Measurements from ENCODE around the gene PSME3IP1. TPM values are rescaled to one million over a fixed set of nuclear protein-coding genes. Genes with fewer than 3 reads are reported as not detected.

PSME3IP1 gene
- total RNA-seq, 1 donor from 2014 or later, result 94.4 TPM

DNA sequence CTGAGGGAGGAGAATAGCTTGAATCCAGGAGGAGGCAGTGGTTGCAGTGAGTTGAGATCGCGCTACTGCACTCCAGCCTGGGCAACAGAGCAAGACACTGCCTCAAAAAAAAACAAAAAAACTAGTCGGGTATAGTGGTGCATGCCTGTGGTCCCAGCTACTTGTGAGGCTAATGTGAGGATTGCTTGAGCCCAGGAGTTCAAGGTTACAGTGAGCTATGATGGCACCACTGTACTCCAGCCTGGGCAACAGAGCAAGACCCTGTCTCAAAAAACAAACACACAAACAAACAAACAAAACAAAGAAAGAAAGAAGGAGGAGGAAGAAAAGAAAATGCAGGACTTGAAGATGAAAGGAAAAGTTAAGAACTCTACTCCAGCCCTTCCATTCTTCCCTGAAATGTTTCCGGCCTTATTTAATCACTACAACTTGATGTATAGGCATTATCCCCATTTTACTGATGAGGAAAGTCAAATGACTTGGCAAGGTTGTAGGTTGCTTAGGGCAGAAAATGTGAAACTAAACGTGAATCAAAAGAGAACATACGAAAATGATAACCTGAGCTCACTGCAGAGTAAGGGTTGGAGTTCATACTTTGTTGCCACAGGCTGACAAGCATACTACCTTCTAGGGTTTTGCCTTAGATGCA lies 30.0 kb downstream of the PSME3IP1 start:
- Mint-ChIP-seq H3K9me3 (no peaks in the 10 kb centered on the region), H3K27me3 (no peaks in the 10 kb centered on the region), H3K27ac (no peak overlapping the region), H3K36me3 (peaks cover 61% of the 10 kb centered on the region), H3K4me3 (no peak overlapping the region), H3K4me1 (ENCODE audit: unreplicated experiment) (no peaks in the 10 kb centered on the region)
- TF ChIP-seq, protein P1, sequence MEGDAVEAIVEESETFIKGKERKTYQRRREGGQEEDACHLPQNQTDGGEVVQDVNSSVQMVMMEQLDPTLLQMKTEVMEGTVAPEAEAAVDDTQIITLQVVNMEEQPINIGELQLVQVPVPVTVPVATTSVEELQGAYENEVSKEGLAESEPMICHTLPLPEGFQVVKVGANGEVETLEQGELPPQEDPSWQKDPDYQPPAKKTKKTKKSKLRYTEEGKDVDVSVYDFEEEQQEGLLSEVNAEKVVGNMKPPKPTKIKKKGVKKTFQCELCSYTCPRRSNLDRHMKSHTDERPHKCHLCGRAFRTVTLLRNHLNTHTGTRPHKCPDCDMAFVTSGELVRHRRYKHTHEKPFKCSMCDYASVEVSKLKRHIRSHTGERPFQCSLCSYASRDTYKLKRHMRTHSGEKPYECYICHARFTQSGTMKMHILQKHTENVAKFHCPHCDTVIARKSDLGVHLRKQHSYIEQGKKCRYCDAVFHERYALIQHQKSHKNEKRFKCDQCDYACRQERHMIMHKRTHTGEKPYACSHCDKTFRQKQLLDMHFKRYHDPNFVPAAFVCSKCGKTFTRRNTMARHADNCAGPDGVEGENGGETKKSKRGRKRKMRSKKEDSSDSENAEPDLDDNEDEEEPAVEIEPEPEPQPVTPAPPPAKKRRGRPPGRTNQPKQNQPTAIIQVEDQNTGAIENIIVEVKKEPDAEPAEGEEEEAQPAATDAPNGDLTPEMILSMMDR (conservative IDR thresholded peaks at IDR 0.05), result no peak
- DNase-seq (ENCODE audit: extremely low spot score, unreplicated experiment), result no peak

DNA sequence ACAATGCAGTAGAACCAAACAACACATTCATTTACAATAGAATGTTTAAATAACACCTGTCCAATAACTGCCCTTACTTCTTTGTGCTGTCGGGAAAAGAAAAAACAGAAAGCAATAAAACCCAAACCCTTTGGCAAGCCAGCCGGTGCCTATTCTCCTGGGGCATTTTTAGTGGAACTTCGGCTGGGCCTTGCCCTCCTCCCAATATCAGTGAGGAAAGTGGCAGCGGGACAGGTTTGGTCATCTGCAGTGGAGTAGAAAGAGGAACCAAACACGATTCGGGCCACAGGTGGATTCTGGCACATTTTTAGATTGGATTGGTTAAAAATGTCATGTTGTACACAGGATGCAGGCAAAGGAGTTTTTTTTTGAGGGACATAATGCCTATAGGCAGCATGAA lies 32.0 kb downstream of the PSME3IP1 start:
- DNase-seq (ENCODE audit: extremely low spot score, unreplicated experiment), result no peak
- no peak overlapping the region for H3K4me3 Mint-ChIP-seq
- H3K27ac Mint-ChIP-seq, result no peak overlapping the region
- TF ChIP-seq, protein P1 (conservative IDR thresholded peaks at IDR 0.05), result no peak
- H3K4me1 Mint-ChIP-seq (ENCODE audit: unreplicated experiment), result no peaks in the 10 kb centered on the region
- H3K9me3 Mint-ChIP-seq, result no peaks in the 10 kb centered on the region
- H3K36me3 Mint-ChIP-seq, result peaks cover 47% of the 10 kb centered on the region
- no peaks in the 10 kb centered on the region for H3K27me3 Mint-ChIP-seq

DNA sequence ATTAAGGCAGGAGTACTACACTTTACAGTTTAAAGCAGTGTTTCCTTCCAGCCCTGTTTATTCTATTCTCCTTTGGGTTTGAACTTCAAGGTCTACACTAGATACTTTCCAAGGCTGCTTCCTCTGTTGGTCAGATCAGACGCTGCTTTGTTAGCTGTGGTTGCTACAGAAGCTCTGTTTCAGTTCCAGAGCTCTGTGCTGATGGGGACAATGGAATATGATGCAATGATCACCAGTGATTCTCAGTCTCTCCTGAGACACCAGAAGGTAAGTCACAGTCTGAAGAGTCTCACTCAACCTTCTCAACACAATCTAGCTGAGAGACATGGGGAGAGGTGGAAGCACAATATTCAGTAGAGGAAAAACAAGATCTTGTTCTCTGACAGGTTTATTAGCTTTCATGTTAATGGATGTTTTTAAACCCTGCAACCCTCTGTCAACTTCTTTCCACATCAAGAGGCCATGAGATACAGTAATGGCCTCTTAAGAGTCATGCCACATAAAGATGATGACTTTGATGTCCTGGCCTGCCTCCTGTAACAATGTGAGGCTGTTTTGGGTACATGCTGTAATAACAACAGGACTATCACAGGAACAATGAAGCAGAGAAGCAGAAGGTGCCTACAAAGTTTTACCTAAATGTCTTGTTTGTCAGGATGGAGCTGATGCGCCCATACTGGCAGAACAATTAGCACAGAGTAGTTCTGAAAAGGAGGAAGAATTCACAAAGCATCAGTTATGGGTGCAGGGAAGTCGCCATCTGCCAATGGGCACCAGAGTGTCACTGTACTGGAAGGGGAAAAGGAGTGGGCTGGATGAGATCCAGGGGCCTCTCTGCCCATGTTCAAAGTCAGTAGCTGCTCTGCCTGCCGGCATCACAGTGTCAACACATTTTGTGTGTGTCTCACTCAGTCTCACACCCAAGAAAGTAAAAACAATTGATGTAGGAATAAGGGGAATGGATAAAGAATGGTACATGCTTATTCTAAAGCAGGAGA lies 33.4 kb downstream of the PSME3IP1 start:
- peaks cover 39% of the 10 kb centered on the region for H3K36me3 Mint-ChIP-seq
- H3K27me3 Mint-ChIP-seq, result no peaks in the 10 kb centered on the region
- H3K4me1 Mint-ChIP-seq (ENCODE audit: unreplicated experiment), result peaks cover 14% of the 10 kb centered on the region
- TF ChIP-seq, protein P1 (conservative IDR thresholded peaks at IDR 0.05), result no peak
- no peak for DNase-seq (ENCODE audit: extremely low spot score, unreplicated experiment)
- H3K9me3 Mint-ChIP-seq, result no peaks in the 10 kb centered on the region
- no peak overlapping the region for H3K4me3 Mint-ChIP-seq
- no peak overlapping the region for H3K27ac Mint-ChIP-seq

DNA sequence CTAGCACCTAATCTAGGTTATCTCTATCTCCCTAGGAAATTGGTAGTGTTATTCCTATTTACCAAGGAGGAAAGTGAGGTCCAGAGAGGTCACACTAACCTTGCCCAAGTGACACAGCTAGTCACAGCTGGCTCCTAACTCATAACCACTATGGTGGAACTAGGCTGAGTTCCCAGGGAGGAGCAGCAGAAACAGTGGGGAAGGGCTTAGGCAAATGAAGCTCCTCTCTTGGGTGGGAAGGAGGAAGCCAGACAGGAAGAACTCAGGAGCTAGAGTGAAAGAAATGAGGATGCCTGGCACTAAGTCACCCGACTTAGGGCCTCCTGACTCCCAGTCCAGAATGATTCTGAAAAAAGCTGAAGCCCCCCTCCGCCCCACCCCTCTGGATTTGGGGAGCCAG lies 34.5 kb downstream of the PSME3IP1 start:
- Mint-ChIP-seq H3K4me1 (ENCODE audit: unreplicated experiment) (peaks cover 15% of the 10 kb centered on the region), H3K36me3 (peaks cover 30% of the 10 kb centered on the region), H3K27ac (no peak overlapping the region), H3K9me3 (no peaks in the 10 kb centered on the region), H3K27me3 (no peaks in the 10 kb centered on the region), H3K4me3 (no peak overlapping the region)
- DNase-seq (ENCODE audit: extremely low spot score, unreplicated experiment), result no peak
- TF ChIP-seq, protein P1 (conservative IDR thresholded peaks at IDR 0.05), result no peak

DNA sequence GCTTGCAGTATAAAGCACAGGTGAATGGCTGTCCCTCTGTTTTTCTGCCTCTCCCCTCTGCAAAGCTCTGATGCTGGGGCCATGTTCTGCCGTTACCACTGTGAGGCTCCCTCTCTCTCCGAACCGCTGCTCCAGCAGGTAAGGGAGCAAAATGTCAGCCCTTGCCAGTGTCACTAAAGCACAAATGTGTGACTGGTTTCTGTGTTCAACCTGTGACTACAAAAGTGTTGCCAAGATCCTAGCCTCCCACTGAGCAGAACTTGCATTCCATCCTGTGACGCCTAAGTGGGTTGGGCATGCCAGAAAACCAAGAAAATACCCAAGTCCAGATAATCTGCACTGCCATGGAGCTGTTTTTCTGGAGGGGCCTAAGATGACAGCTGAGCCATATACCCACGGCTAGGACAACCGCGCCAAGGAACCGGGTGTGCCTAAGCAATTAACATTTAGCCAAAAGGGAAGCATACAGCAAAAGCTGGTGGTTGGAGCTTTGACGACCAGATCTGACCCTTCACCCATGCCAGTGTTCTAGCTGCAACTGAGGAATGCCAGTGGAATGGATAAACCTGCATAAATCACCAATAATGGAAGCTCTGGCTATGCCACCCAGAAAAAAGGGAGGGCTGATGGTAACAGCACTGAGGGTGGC lies 35.0 kb downstream of the PSME3IP1 start:
- H3K27ac Mint-ChIP-seq, result no peak overlapping the region
- DNase-seq (ENCODE audit: extremely low spot score, unreplicated experiment), result no peak

More for the DNA sequence above, 35.0 kb downstream of the PSME3IP1 start:
- Mint-ChIP-seq H3K27me3 (no peaks in the 10 kb centered on the region), H3K36me3 (peaks cover 25% of the 10 kb centered on the region), H3K4me3 (no peak overlapping the region), H3K9me3 (no peaks in the 10 kb centered on the region), H3K4me1 (ENCODE audit: unreplicated experiment) (peaks cover 15% of the 10 kb centered on the region)
- TF ChIP-seq, protein P1 (conservative IDR thresholded peaks at IDR 0.05), result no peak

Measured in type B pancreatic cell (in vitro differentiated cells).